BLaER1 treated with 17β-estradiol and CSF1 and Interleukin-3, amounts not matched to agents 10 nM and 100 nM (cell line): Measurements from ENCODE around the gene MITF.

Source experiments
- H3K27ac ChIP-seq, 11 experiments: shearing (Covaris generic); formaldehyde crosslinking; 2 replicates each; pipeline ENCODE4 v1.8.1; 2022
- H3K27me3 ChIP-seq, 11 experiments: shearing (Covaris generic); formaldehyde crosslinking; 2 replicates each; pipeline ENCODE4 v1.8.1; 2022
- H3K36me3 ChIP-seq, 11 experiments: shearing (Covaris generic); formaldehyde crosslinking; 2 replicates each; pipeline ENCODE4 v1.8.1; 2022
- H3K4me1 ChIP-seq, 10 experiments: shearing (Covaris generic); formaldehyde crosslinking; 2 replicates each; pipeline ENCODE4 v1.8.1; 2022
- H3K4me2 ChIP-seq, 11 experiments: shearing (Covaris generic); formaldehyde crosslinking; 2 replicates each; pipeline ENCODE4 v1.8.1; 2022
- H3K4me3 ChIP-seq, 10 experiments: shearing (Covaris generic); formaldehyde crosslinking; 2 replicates each; pipeline ENCODE4 v1.8.1; 2022
- H3K9ac ChIP-seq, 11 experiments: shearing (Covaris generic); formaldehyde crosslinking; 2 replicates each; pipeline ENCODE4 v1.8.1; 2022
- H3K9me3 ChIP-seq, 11 experiments: shearing (Covaris generic); formaldehyde crosslinking; replicated peaks in 1 of 11; 2 replicates each; pipeline ENCODE4 v1.8.1; 2022
- H4K20me1 ChIP-seq, 11 experiments: shearing (Covaris generic); formaldehyde crosslinking; 2 replicates each; pipeline ENCODE4 v1.8.1; 2022
- Cebpa-rat ChIP-seq, 11 experiments: shearing (Covaris generic); IDR thresholded peaks; 2 replicates each; pipeline ENCODE4 v1.8.1; 2022

MITF gene

DNA sequence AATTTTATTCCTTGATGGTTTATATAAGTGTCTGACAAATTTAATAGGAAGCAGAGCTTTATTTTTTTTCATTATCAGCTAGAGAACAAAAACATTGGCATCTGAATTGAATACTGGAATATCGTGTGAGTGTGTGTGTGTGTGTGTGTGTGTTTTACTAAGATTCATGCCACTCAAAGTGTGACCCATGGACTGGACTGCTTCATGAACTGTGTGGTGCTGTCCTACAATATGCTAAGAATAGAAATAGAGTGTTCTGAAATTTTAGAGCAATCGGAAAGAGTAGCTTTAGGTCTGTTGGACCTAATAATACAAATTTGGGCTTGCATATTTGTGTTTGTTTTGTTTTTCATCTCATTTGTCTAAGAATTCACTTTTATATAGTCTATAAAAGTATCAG is 89.6 kb downstream of the MITF start:
- H4K20me1 ChIP-seq = peaks cover 0 to 98% (median 0%) of the 10 kb centered on the region in 11 experiments; a peak in 6 of 22 replicates
- peaks cover 0 to 19% (median 0%) of the 10 kb centered on the region in 11 experiments; a peak in 1 of 22 replicates for H3K36me3 ChIP-seq
- H3K27ac ChIP-seq = no peak overlapping the region
- peaks cover 0 to 44% (median 0%) of the 10 kb centered on the region in 10 experiments; a peak in 4 of 20 replicates for H3K4me1 ChIP-seq
- no peak overlapping the region for H3K9ac ChIP-seq
- H3K9me3 ChIP-seq = no peaks in the 10 kb centered on the region; a peak in 2 of 22 replicates
- H3K4me2 ChIP-seq = no peak overlapping the region
- H3K27me3 ChIP-seq = no peaks in the 10 kb centered on the region
- no peak for TF ChIP-seq Cebpa-rat (IDR thresholded peaks at IDR 0.05)
- no peak overlapping the region for H3K4me3 ChIP-seq

DNA sequence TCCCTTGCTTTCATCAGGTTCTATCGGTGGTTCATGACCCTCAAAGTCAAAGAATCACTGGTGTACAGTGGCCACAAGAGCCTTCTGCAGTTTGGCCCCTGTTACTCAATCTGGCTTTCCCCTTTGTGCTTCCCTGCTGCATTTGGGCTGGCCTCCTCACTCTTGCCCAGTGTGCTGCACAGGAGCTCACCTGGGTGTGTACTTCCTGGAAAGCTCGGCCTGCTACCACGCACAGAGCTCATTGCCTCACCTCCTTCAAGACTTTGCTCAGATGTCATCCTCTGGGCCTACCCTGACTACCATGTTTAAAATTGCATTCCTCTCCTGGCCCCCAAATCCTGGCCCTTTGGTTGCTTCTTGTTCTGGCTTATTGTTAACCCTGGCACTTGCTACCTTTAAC is 90.9 kb downstream of the MITF start:
- Histone ChIP-seq H3K4me2 (no peak overlapping the region), H3K9me3 (peaks cover 3 to 12% (median 10%) of the 10 kb centered on the region in 11 experiments; a peak in 21 of 22 replicates), H3K27me3 (no peaks in the 10 kb centered on the region), H3K4me1 (peaks cover 0 to 34% (median 0%) of the 10 kb centered on the region in 10 experiments; a peak in 4 of 20 replicates), H3K9ac (no peak overlapping the region), H3K36me3 (peaks cover 0 to 19% (median 0%) of the 10 kb centered on the region in 11 experiments; a peak in 1 of 22 replicates), H4K20me1 (peaks cover 0 to 98% (median 0%) of the 10 kb centered on the region in 11 experiments; a peak in 6 of 22 replicates), H3K4me3 (no peak overlapping the region), H3K27ac (no peak overlapping the region)
- no peak for TF ChIP-seq Cebpa-rat (IDR thresholded peaks at IDR 0.05)

DNA sequence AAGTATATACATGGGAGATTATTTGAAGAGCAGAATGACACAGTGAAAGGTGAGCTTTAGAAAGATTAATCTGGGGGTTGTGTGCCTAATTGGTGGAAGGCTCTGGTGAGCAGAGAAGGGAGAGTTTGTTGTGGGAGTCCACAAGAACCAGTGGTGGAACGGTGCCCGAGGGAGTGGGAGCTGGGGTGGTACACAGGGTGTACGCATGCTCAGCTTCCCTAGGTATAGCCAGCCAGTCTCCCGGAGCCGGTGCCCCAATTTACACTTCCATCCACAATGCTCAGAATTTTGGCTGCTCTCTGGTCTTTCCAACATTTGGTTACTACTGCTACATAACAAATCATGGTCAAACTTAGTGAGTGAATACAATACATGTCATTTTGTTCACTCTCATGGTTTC is 92.5 kb downstream of the MITF start:
- Histone ChIP-seq H3K27ac (no peak overlapping the region; a peak in 1 of 22 replicates), H3K36me3 (peaks cover 0 to 19% (median 0%) of the 10 kb centered on the region in 11 experiments; a peak in 1 of 22 replicates), H3K4me3 (no peak overlapping the region), H3K9me3 (peaks cover 10 to 20% (median 17%) of the 10 kb centered on the region in 11 experiments), H4K20me1 (peaks cover 0 to 97% (median 0%) of the 10 kb centered on the region in 11 experiments; a peak in 6 of 22 replicates), H3K27me3 (no peaks in the 10 kb centered on the region), H3K4me2 (peak overlapping the region in 1 of 11 experiments; percentile 1; a peak in 1 of 22 replicates), H3K9ac (no peak overlapping the region), H3K4me1 (peaks cover 0 to 28% (median 0%) of the 10 kb centered on the region in 10 experiments; a peak in 4 of 20 replicates)
- TF ChIP-seq Cebpa-rat (IDR thresholded peaks at IDR 0.05) = no peak

DNA sequence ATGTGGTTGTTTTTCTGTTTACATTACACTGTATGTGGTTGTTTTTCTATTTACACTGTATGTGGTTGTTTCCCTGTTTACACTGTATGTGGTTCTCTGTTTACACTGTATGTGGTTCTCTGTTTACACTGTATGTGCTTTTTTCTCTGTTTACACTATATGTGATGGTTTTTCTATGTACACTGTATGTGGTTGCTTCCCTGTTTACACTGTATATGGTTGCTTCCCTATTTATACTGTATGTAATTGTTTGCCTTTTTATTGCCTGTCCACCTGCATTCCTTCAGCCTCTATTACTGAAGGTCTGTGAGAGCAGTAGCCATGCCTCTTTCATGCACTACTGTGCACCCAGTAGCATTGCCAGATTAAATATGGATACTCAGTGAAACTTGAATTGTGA is 94.3 kb downstream of the MITF start:
- no peak overlapping the region for H3K4me3 ChIP-seq
- no peak overlapping the region for H3K9ac ChIP-seq
- H3K4me2 ChIP-seq = no peak overlapping the region
- TF ChIP-seq Cebpa-rat (IDR thresholded peaks at IDR 0.05) = no peak
- H3K9me3 ChIP-seq = peaks cover 10 to 20% (median 17%) of the 10 kb centered on the region in 11 experiments
- H3K27me3 ChIP-seq = no peaks in the 10 kb centered on the region
- peaks cover 0 to 19% (median 0%) of the 10 kb centered on the region in 11 experiments; a peak in 1 of 22 replicates for H3K36me3 ChIP-seq
- peaks cover 0 to 99% (median 0%) of the 10 kb centered on the region in 11 experiments; a peak in 6 of 22 replicates for H4K20me1 ChIP-seq
- H3K4me1 ChIP-seq = peaks cover 0 to 30% (median 0%) of the 10 kb centered on the region in 10 experiments; a peak in 2 of 20 replicates
- H3K27ac ChIP-seq = peak overlapping the region in 1 of 11 experiments; percentile 12; a peak in 1 of 22 replicates

DNA sequence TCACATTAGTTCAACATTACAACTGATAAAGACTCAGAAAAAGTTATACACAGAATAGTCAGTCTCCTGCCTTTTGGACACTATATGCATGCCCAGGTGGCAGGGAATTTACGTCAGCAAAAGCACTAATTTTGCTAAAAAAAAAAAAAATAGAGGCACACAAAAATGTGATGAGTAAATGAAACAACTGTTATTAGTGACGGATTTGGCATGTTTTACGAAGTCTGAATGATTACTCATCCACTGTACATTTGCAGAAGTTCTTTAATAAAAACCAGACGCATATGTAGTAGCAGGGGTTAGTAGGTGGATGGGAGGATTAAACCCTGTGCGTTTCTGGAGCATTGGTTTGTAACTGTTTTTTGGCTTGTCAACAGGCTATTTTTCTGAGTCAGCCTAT is 99.0 kb downstream of the MITF start:
- Histone ChIP-seq H3K4me3 (no peak overlapping the region), H3K9ac (no peak overlapping the region), H3K27ac (no peak overlapping the region), H4K20me1 (peaks cover 0 to 96% (median 0%) of the 10 kb centered on the region in 11 experiments; a peak in 6 of 22 replicates), H3K4me2 (no peak overlapping the region), H3K4me1 (peaks cover 0 to 24% (median 0%) of the 10 kb centered on the region in 10 experiments; a peak in 2 of 20 replicates), H3K27me3 (no peaks in the 10 kb centered on the region), H3K9me3 (peaks cover 10 to 20% (median 17%) of the 10 kb centered on the region in 11 experiments), H3K36me3 (peaks cover 0 to 10% (median 0%) of the 10 kb centered on the region in 11 experiments; a peak in 1 of 22 replicates)
- TF ChIP-seq Cebpa-rat (IDR thresholded peaks at IDR 0.05) = no peak

DNA sequence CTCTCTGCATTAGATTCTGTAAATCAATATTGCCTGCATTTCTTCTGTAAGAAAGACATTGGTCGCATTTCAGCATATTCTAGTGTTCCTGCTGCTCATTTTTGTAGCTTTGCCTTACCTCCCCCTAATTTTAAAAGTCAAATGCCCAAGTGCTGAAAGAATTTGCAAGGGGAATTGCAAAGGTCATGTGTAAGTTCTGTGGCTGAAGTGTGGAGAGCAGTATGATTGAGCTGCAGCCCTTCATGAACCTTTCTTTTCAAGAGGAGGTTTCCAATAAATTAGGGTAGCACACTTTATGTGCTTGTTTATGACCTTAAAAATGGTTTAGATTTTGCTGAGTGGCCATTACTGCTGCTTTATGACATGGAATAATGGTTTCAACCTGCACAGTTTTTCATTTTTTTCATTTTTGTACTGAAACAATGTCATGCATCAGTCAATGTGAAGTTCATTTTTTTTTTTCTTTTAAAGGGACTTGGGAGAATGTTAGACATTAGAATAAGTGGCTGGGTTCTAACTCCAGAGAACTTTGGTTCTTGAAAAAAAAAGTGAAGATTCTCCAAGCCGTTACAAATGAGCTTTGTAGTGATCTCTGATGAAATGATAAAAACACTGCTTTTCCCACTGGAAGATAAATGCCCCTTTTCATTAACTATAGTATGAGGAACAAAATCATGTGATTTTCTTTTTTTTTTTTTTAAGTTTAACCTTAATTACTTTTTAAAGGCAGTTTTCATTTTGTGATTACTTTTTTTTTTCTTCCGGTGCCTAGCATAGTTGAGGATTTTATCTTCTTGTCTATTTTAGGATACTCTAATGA is 99.6 kb downstream of the MITF start:
- TF ChIP-seq Cebpa-rat (IDR thresholded peaks at IDR 0.05) = no peak
- peaks cover 10 to 20% (median 17%) of the 10 kb centered on the region in 11 experiments for H3K9me3 ChIP-seq
- H3K36me3 ChIP-seq = peaks cover 0 to 10% (median 0%) of the 10 kb centered on the region in 11 experiments; a peak in 1 of 22 replicates
- H4K20me1 ChIP-seq = peaks cover 0 to 96% (median 0%) of the 10 kb centered on the region in 11 experiments; a peak in 6 of 22 replicates
- no peak overlapping the region for H3K27ac ChIP-seq
- no peak overlapping the region for H3K4me3 ChIP-seq
- H3K9ac ChIP-seq = no peak overlapping the region
- no peak overlapping the region for H3K4me2 ChIP-seq
- no peaks in the 10 kb centered on the region for H3K27me3 ChIP-seq
- peaks cover 0 to 24% (median 0%) of the 10 kb centered on the region in 10 experiments; a peak in 2 of 20 replicates for H3K4me1 ChIP-seq

DNA sequence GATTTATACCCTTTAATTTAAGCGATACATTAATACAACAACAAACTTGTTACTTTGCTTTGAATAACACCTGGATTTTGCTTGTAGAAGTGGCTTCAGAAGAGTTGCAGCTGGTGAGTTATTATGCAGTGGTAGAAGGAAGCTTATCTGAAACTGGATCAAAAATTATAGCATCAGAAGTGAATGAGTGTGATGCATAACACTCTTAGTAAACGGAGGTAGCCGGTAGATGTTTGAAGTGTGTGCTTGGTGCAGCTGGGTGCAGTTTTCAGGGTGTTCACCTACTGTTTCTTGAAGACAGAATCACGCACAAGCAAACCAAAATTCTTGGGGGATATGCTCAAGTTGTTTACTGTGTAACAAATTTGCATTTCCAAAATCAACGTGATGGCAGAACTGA is 103.1 kb downstream of the MITF start:
- H3K9ac ChIP-seq = no peak overlapping the region
- no peak overlapping the region for H3K4me2 ChIP-seq
- no peak for TF ChIP-seq Cebpa-rat (IDR thresholded peaks at IDR 0.05)
- H3K27ac ChIP-seq = no peak overlapping the region
- peaks cover 0 to 95% (median 0%) of the 10 kb centered on the region in 11 experiments; a peak in 6 of 22 replicates for H4K20me1 ChIP-seq
- peaks cover 0 to 21% (median 0%) of the 10 kb centered on the region in 10 experiments; a peak in 2 of 20 replicates for H3K4me1 ChIP-seq
- no peaks in the 10 kb centered on the region for H3K9me3 ChIP-seq
- H3K4me3 ChIP-seq = no peak overlapping the region
- H3K36me3 ChIP-seq = peaks cover 0 to 10% (median 0%) of the 10 kb centered on the region in 11 experiments; a peak in 1 of 22 replicates
- H3K27me3 ChIP-seq = no peaks in the 10 kb centered on the region

DNA sequence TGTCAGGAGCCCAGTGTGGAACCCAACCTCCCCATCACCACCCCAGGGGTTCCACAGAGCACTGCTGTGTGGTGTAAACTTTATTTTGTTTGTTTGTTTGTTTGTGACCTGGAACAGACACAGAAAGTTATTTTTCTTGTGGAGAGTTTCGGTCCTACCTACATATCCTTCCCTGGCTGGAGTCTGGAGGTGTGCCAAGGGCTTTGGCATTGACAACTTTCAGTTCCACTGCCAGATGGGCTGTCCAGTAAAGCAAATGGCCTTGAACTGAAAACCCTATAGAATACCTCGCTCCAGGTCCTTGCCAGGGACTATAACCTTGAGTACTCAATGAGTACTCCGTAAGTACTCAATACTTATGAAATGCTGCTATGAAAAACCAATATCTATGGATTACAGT is 103.5 kb downstream of the MITF start:
- Histone ChIP-seq H3K27me3 (no peaks in the 10 kb centered on the region), H3K27ac (no peak overlapping the region), H3K36me3 (peaks cover 0 to 10% (median 0%) of the 10 kb centered on the region in 11 experiments; a peak in 1 of 22 replicates), H3K4me1 (peaks cover 0 to 17% (median 0%) of the 10 kb centered on the region in 10 experiments; a peak in 2 of 20 replicates), H3K4me3 (no peak overlapping the region), H3K9me3 (no peaks in the 10 kb centered on the region), H3K4me2 (no peak overlapping the region), H3K9ac (no peak overlapping the region), H4K20me1 (peaks cover 0 to 95% (median 0%) of the 10 kb centered on the region in 11 experiments; a peak in 6 of 22 replicates)
- no peak for TF ChIP-seq Cebpa-rat (IDR thresholded peaks at IDR 0.05)

DNA sequence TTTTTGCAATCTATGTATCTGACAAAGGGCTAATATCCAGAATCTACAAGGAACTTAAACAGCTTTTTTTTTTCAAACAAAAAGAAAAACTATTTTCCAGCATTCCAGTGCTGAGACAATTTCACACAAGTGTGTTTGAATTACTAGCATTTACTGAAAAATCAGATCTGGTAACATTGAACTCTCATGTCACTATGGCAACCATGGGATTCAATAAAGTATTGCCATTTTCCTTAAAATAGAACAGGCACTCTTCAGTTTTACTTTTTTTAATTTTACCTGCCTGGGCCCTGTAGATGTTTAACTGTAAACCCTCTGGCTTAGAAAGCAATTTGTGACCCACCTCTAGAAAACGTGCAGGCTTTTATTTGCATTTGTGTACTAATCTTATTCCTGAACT is 105.4 kb downstream of the MITF start:
- no peak for TF ChIP-seq Cebpa-rat (IDR thresholded peaks at IDR 0.05)
- Histone ChIP-seq H3K36me3 (peaks cover 0 to 14% (median 0%) of the 10 kb centered on the region in 11 experiments; a peak in 1 of 22 replicates), H3K27me3 (no peaks in the 10 kb centered on the region), H3K9me3 (no peaks in the 10 kb centered on the region), H3K9ac (no peak overlapping the region), H3K27ac (no peak overlapping the region), H3K4me2 (no peak overlapping the region), H3K4me1 (no peaks in the 10 kb centered on the region), H4K20me1 (peaks cover 0 to 94% (median 0%) of the 10 kb centered on the region in 11 experiments; a peak in 6 of 22 replicates), H3K4me3 (no peak overlapping the region)
